SJCRH30 (cell line): ENCODE results near the gene RPL23. TPM values are rescaled to one million over a fixed set of nuclear protein-coding genes. Genes with fewer than 3 reads are reported as not detected.

Experiments
- DNase-seq, 2 experiments: peaks; one replicate each; pipeline ENCODE4 v3.0.0-alpha.2; 2015 to 2020
- H3K27ac ChIP-seq: fragments of 250-450 bp; sonication (Bioruptor Pico); 2 replicates; pipeline ENCODE4 v1.5.1; 2020; ENCODE audit warnings: mild to moderate bottlenecking, moderate library complexity
- H3K27me3 ChIP-seq: fragments of 250-450 bp; sonication (Bioruptor Pico); 2 replicates; pipeline ENCODE4 v1.5.1; 2020; ENCODE audit warnings: mild to moderate bottlenecking, moderate library complexity
- H3K36me3 ChIP-seq: fragments of 250-450 bp; sonication (Bioruptor Pico); 2 replicates; pipeline ENCODE4 v1.5.1; 2020; ENCODE audit warnings: mild to moderate bottlenecking, moderate library complexity
- H3K4me1 ChIP-seq: fragments of 250-450 bp; sonication (Bioruptor Pico); 2 replicates; pipeline ENCODE4 v1.5.1; 2020; ENCODE audit warnings: mild to moderate bottlenecking, moderate library complexity
- H3K4me3 ChIP-seq: fragments of 250-450 bp; sonication (Bioruptor Pico); 2 replicates; pipeline ENCODE4 v1.5.1; 2020; ENCODE audit warnings: mild to moderate bottlenecking, moderate library complexity
- H3K9me3 ChIP-seq: fragments of 250-450 bp; sonication (Bioruptor Pico); replicated peaks from 2 replicates; pipeline ENCODE4 v1.5.1; 2020; ENCODE audit warnings: mild to moderate bottlenecking, moderate library complexity
- total RNA-seq: library from RNA; depleted of rRNA; stranded (reverse); fragments of >200 nt; shearing (Covaris generic); gene quantifications from 2 replicates; pipeline ENCODE4 v1.2.3, GENCODE V29; 2014

The RPL23 gene
- total RNA-seq, 1 experiment from 2014 or later: 2,769 TPM

- Histone ChIP-seq H3K4me3 (no peak overlapping the region), H3K36me3 (peaks cover 5% of the 10 kb centered on the region; the same call in 1 of the 2 replicates), H3K27me3 (no peaks in the 10 kb centered on the region), H3K4me1 (peaks cover 14% of the 10 kb centered on the region), H3K9me3 (no peaks in the 10 kb centered on the region), H3K27ac (no peak overlapping the region)
- DNase-seq: no peak
These were observed 36.9 kb upstream of the RPL23 start for GRCh38 chr17:38890410-38890746.

GRCh38 chr17:38889745-38890409 is 36.4 kb upstream of the RPL23 start:
- no peak overlapping the region for H3K4me3 ChIP-seq

GRCh38 chr17:38888842-38889241 is 35.3 kb upstream of the RPL23 start:
- peaks cover 5% of the 10 kb centered on the region; the same call in 1 of the 2 replicates for H3K36me3 ChIP-seq
- H3K4me1 ChIP-seq: peaks cover 17% of the 10 kb centered on the region
- DNase-seq: no peak
- H3K9me3 ChIP-seq: no peaks in the 10 kb centered on the region
- H3K27me3 ChIP-seq: no peaks in the 10 kb centered on the region
- no peak overlapping the region for H3K27ac ChIP-seq
- H3K4me3 ChIP-seq: no peak overlapping the region

More at GRCh38 chr17:38889745-38890409, 36.4 kb upstream of the RPL23 start:
- Histone ChIP-seq H3K9me3 (no peaks in the 10 kb centered on the region), H3K36me3 (peaks cover 5% of the 10 kb centered on the region; the same call in 1 of the 2 replicates), H3K27me3 (no peaks in the 10 kb centered on the region), H3K27ac (no peak overlapping the region), H3K4me1 (peaks cover 18% of the 10 kb centered on the region)
- DNase-seq: no peak

GRCh38 chr17:38886643-38887010 is 33.1 kb upstream of the RPL23 start:
- Histone ChIP-seq H3K27me3 (no peaks in the 10 kb centered on the region), H3K4me1 (peaks cover 37% of the 10 kb centered on the region), H3K4me3 (no peak overlapping the region), H3K27ac (no peak overlapping the region), H3K36me3 (0 out of 2 replicates have a peak, but pooled peaks cover 6% of the 10 kb centered on the region), H3K9me3 (no peaks in the 10 kb centered on the region)
- no peak for DNase-seq

- Histone ChIP-seq H3K4me3 (no peak overlapping the region), H3K27me3 (no peaks in the 10 kb centered on the region), H3K27ac (no peak overlapping the region), H3K36me3 (0 out of 2 replicates have a peak, but pooled peaks cover 8% of the 10 kb centered on the region), H3K9me3 (no peaks in the 10 kb centered on the region), H3K4me1 (peaks cover 43% of the 10 kb centered on the region)
- peak in 1 of 2 experiments; percentile 24 for DNase-seq
These were observed 32.5 kb upstream of the RPL23 start for GRCh38 chr17:38885728-38886642.

- Histone ChIP-seq H3K4me1 (peaks cover 51% of the 10 kb centered on the region), H3K9me3 (no peaks in the 10 kb centered on the region), H3K27me3 (no peaks in the 10 kb centered on the region), H3K27ac (no peak overlapping the region), H3K4me3 (no peak overlapping the region), H3K36me3 (0 out of 2 replicates have a peak, but pooled peaks cover 8% of the 10 kb centered on the region)
- peak in 1 of 2 experiments; percentile 23 for DNase-seq
These were observed 31.7 kb upstream of the RPL23 start for GRCh38 chr17:38885044-38885727.

- Histone ChIP-seq H3K27ac (peak overlapping the region; percentile 23; the same call in 1 of the 2 replicates), H3K4me1 (peaks cover 60% of the 10 kb centered on the region), H3K9me3 (no peaks in the 10 kb centered on the region), H3K27me3 (no peaks in the 10 kb centered on the region), H3K36me3 (0 out of 2 replicates have a peak, but pooled peaks cover 7% of the 10 kb centered on the region), H3K4me3 (no peak overlapping the region)
- peak; percentile 80 to 83 for DNase-seq
These were observed 30.3 kb upstream of the RPL23 start for GRCh38 chr17:38883592-38884526.

GRCh38 chr17:38882870-38883269 is 29.3 kb upstream of the RPL23 start:
- H3K27me3 ChIP-seq: no peaks in the 10 kb centered on the region
- H3K27ac ChIP-seq: no peak overlapping the region
- no peaks in the 10 kb centered on the region for H3K9me3 ChIP-seq
- no peak for DNase-seq
- H3K4me1 ChIP-seq: peaks cover 60% of the 10 kb centered on the region
- H3K4me3 ChIP-seq: no peak overlapping the region
- H3K36me3 ChIP-seq: 0 out of 2 replicates have a peak, but pooled peaks cover 5% of the 10 kb centered on the region

GRCh38 chr17:38881600-38882191 is 28.2 kb upstream of the RPL23 start:
- Histone ChIP-seq H3K27ac (no peak overlapping the region; the same call in 1 of the 2 replicates), H3K36me3 (0 out of 2 replicates have a peak, but pooled peaks cover 5% of the 10 kb centered on the region), H3K9me3 (no peaks in the 10 kb centered on the region)

GRCh38 chr17:38879878-38880665 is 26.6 kb upstream of the RPL23 start:
- Histone ChIP-seq H3K4me3 (no peak overlapping the region), H3K9me3 (no peaks in the 10 kb centered on the region), H3K4me1 (peaks cover 49% of the 10 kb centered on the region), H3K27ac (peak overlapping the region; percentile 31; the same call in 1 of the 2 replicates), H3K27me3 (no peaks in the 10 kb centered on the region), H3K36me3 (0 out of 2 replicates have a peak, but pooled peaks cover 5% of the 10 kb centered on the region)
- DNase-seq: peak; percentile 90 to 93

More at GRCh38 chr17:38881600-38882191, 28.2 kb upstream of the RPL23 start:
- Histone ChIP-seq H3K4me1 (peaks cover 60% of the 10 kb centered on the region), H3K4me3 (no peak overlapping the region), H3K27me3 (no peaks in the 10 kb centered on the region)
- DNase-seq: peak; percentile 84

GRCh38 chr17:38877130-38877851 is 23.8 kb upstream of the RPL23 start:
- Histone ChIP-seq H3K9me3 (no peaks in the 10 kb centered on the region), H3K36me3 (0 out of 2 replicates have a peak, but pooled peaks cover 5% of the 10 kb centered on the region), H3K4me1 (peaks cover 28% of the 10 kb centered on the region), H3K4me3 (no peak overlapping the region), H3K27me3 (no peaks in the 10 kb centered on the region), H3K27ac (no peak overlapping the region)
- DNase-seq: no peak

GRCh38 chr17:38875477-38876075 is 22.1 kb upstream of the RPL23 start:
- DNase-seq: no peak
- no peak overlapping the region for H3K4me3 ChIP-seq
- H3K27ac ChIP-seq: no peak overlapping the region
- H3K9me3 ChIP-seq: no peaks in the 10 kb centered on the region
- no peaks in the 10 kb centered on the region for H3K36me3 ChIP-seq
- no peaks in the 10 kb centered on the region for H3K27me3 ChIP-seq
- peaks cover 19% of the 10 kb centered on the region for H3K4me1 ChIP-seq
